ENCODE data around the gene NRXN2. TPM values are rescaled to one million over a fixed set of nuclear protein-coding genes. Genes with fewer than 3 reads are reported as not detected.
A peak's percentile ranks its signal among the peaks of the same experiment; 100 is the strongest.

NRXN2 gene
- 1 to 10 TPM; 1.4 to 5.2 (median 3.5) TPM for total RNA-seq
- polyA plus RNA-seq, result 1 to 10 TPM in 1 of 3 donors, under 1 TPM in 2; 0.44 to 1.9 (median 0.60) TPM
- long read RNA-seq, donor 1, partial matches to known transcripts, result 0 of 1 reads
- long read RNA-seq, donor 1, other reads (novel, unspliced or antisense), result 0 of 1 reads
- long read RNA-seq, donor 2, result 0 reads

DNA sequence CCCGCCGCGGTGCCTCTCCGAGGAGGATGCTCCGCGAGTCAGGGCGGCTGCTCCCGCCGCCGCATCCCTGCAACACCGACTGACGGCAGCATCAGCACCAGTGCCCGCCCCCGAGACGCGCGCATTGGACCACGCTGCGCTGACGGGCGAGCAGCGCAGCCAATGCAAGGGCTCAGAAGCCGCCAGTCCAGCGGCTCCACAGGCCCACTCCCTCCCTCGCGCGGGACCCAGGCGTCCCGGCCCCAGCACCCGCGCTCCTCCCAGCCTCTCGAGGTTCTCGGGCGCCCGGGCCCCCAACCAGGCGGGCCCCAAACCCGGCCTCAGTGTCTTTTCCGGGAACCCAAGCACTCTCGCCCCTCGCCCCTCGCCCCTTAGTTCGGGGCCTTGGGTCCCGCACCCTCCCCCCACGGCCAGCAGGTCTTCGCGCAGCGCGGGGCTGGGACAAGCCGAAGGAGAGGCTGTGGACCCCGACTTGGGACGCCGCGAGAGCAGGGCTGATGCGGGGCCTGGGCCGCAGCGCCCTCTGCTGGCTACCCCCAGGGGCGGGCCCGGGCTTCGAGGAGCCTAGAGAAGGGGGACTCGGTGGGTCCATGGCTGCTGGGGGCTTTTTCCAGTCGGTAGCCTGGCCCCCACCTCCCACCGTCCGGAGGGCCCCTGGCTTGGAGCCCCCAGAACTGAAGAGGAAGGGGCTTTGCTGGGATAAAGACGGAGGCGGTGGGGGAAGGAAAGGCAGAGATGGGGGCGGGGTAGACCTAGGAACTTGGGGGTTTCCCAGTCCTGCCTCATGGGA, at the start of gene NRXN2:
TSS of gene NRXN2 (minus strand) at position 81 of the 790 bp plus-strand sequence. CDS start 9,498 bp downstream, outside the sequence.
- ATAC-seq, result peak; percentile 95 to 99 (median 97)
- Histone ChIP-seq H3K4me3 (peak within 1 kb of the TSS; percentile 83), H3K36me3 (ENCODE audit: insufficient read depth in 1 of 2, low read depth in 1 of 2) (no peaks in the 10 kb centered on the region), H3K4me1 (peaks cover 5% of the 10 kb centered on the region), H3K27ac (no peak within 1 kb of the TSS), H3K27me3 (ENCODE audit: insufficient read depth in 3 of 3, low read length in 2 of 3) (peaks cover 0 to 12% (median 10%) of the 10 kb centered on the region in 3 donors), H3K9me3 (no peaks in the 10 kb centered on the region)
- 2 to 3% (median 3%) methylated on average over 55 to 66 of the region's 66 CpGs for WGBS, 3 donors
- peak; percentile 87 to 92 for DNase-seq
- TF ChIP-seq, protein P1, sequence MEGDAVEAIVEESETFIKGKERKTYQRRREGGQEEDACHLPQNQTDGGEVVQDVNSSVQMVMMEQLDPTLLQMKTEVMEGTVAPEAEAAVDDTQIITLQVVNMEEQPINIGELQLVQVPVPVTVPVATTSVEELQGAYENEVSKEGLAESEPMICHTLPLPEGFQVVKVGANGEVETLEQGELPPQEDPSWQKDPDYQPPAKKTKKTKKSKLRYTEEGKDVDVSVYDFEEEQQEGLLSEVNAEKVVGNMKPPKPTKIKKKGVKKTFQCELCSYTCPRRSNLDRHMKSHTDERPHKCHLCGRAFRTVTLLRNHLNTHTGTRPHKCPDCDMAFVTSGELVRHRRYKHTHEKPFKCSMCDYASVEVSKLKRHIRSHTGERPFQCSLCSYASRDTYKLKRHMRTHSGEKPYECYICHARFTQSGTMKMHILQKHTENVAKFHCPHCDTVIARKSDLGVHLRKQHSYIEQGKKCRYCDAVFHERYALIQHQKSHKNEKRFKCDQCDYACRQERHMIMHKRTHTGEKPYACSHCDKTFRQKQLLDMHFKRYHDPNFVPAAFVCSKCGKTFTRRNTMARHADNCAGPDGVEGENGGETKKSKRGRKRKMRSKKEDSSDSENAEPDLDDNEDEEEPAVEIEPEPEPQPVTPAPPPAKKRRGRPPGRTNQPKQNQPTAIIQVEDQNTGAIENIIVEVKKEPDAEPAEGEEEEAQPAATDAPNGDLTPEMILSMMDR (IDR thresholded peaks at IDR 0.05), result peak; percentile 90
- intact Hi-C loops (cut with DNase I), result loop anchor here (2.0 to 10.0 kb wide), 4 partner anchors 36 to 279 kb away; no protein-coding TSS in a partner anchor

DNA sequence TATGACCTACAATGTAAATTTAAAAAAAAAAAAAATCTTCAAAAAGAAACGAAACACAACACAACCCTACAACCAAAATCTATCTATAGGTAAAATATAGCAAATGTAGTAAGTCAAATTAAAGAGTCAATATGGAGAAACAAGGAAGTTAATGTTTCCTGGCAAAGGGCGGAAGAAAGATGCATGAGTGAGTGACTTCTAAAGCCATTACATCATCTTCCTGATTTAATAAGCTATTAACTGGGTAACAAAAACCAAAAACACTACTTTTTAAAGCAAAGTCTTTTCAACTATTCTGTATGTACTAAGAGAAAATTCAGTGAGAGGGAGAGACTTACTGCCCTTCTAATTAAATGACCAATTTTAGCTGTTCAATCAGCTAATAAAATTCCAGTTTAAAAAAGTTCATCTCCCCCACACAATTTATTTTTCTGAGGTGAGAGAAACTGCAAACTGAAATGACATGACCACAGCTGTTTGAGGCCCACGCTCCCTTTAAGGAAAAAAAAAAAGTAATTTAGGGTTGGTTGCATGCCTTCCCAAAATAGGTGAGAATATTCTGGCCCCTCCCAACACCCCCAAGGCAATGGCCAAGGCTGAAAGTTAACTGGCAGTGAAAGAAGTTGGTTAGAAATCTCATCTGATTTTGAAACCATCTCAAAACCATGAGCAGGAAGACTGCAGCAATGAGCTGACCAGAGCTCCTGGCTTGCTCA, 49.5 kb upstream of the NRXN2 start:
- 34 to 55% (median 50%) methylated on average over 3 of the region's 3 CpGs for WGBS, 3 donors

DNA sequence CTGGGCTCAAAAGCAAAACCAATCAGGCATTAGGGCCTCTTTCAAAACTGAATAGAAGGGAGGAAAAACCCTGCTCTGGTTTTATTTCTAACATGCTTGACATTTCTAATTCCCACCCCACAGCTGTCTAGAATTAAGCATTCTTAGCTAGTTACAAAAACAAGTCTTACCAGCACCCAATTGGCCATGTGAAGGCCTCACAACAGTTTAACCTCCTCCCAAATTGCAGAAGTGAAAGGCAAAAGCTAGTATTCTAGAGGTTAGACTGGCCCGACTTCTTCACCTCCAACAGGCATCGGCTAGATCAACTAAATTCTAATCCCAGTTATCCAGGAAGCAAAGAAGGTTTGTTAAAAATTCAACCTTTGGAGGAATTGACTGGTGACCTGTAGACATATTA, 48.9 kb upstream of the NRXN2 start:
- no peaks in the 10 kb centered on the region for H3K27me3 ChIP-seq (ENCODE audit: insufficient read depth in 3 of 3, low read length in 2 of 3)
- intact Hi-C loops (cut with DNase I), result no loop called here
- ATAC-seq (no peak), DNase-seq (no peak)
- peak overlapping the region; percentile 44 for H3K27ac ChIP-seq
- TF ChIP-seq, protein P1 (IDR thresholded peaks at IDR 0.05), result no peak
- 75 to 90% (median 80%) methylated on average over 2 of the region's 2 CpGs for WGBS, 3 donors
- H3K9me3 ChIP-seq, result no peaks in the 10 kb centered on the region
- H3K4me3 ChIP-seq, result no peak overlapping the region
- H3K36me3 ChIP-seq (ENCODE audit: insufficient read depth in 1 of 2, low read depth in 1 of 2), result peaks cover 48 to 100% of the 10 kb centered on the region in 2 donors
- H3K4me1 ChIP-seq, result peaks cover 69% of the 10 kb centered on the region

More for the DNA sequence above, 49.5 kb upstream of the NRXN2 start:
- Histone ChIP-seq H3K4me3 (no peak overlapping the region), H3K27me3 (ENCODE audit: insufficient read depth in 3 of 3, low read length in 2 of 3) (no peaks in the 10 kb centered on the region), H3K9me3 (no peaks in the 10 kb centered on the region), H3K27ac (peak overlapping the region; percentile 44), H3K36me3 (ENCODE audit: insufficient read depth in 1 of 2, low read depth in 1 of 2) (peaks cover 42 to 100% of the 10 kb centered on the region in 2 donors), H3K4me1 (peaks cover 71% of the 10 kb centered on the region)
- no peak for ATAC-seq
- intact Hi-C loops (cut with DNase I), result no loop called here
- DNase-seq, result no peak
- TF ChIP-seq, protein P1 (IDR thresholded peaks at IDR 0.05), result no peak

DNA sequence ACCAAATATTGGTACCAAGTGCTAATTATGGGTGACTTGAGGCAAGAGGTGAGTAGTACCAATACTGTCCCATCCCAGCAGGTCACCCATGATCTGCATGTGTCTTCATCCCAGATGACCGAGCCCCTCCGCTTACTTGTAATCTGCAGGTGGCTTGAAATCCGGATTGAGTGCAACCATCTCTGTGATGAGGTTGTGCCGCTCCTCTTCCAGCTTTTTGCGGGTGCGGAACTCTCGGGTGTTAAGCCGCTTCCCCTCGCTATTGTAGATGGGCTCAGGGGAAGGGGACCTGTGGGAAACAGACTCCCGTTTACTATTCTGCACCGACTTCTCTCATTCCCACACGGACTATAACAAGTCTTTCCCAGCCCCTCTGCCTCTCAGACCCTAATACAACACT, 47.1 kb upstream of the NRXN2 start:
- no peaks in the 10 kb centered on the region for H3K9me3 ChIP-seq
- no peak for ATAC-seq
- H3K4me1 ChIP-seq, result peaks cover 57% of the 10 kb centered on the region
- H3K27ac ChIP-seq, result no peak overlapping the region
- H3K36me3 ChIP-seq (ENCODE audit: insufficient read depth in 1 of 2, low read depth in 1 of 2), result peaks cover 42 to 100% of the 10 kb centered on the region in 2 donors
- H3K4me3 ChIP-seq, result no peak overlapping the region
- 89 to 93% (median 91%) methylated on average over 12 of the region's 12 CpGs for whole genome bisulfite sequencing, 3 donors
- TF ChIP-seq, protein P1 (IDR thresholded peaks at IDR 0.05), result no peak
- H3K27me3 ChIP-seq (ENCODE audit: insufficient read depth in 3 of 3, low read length in 2 of 3), result no peaks in the 10 kb centered on the region
- intact Hi-C loops (cut with DNase I), result no loop called here
- DNase-seq, result peak in 1 of 2 donors; percentile 40
